Measurements from ENCODE around the gene FHL2. TPM values are rescaled to one million over a fixed set of nuclear protein-coding genes. Genes with fewer than 3 reads are reported as not detected.
A peak's percentile ranks its signal among the peaks of the same experiment; 100 is the strongest.

The FHL2 gene
- total RNA-seq, 6 donors from 2014 or later, result 2.4 to 15.0 (median 7.2) TPM

DNA sequence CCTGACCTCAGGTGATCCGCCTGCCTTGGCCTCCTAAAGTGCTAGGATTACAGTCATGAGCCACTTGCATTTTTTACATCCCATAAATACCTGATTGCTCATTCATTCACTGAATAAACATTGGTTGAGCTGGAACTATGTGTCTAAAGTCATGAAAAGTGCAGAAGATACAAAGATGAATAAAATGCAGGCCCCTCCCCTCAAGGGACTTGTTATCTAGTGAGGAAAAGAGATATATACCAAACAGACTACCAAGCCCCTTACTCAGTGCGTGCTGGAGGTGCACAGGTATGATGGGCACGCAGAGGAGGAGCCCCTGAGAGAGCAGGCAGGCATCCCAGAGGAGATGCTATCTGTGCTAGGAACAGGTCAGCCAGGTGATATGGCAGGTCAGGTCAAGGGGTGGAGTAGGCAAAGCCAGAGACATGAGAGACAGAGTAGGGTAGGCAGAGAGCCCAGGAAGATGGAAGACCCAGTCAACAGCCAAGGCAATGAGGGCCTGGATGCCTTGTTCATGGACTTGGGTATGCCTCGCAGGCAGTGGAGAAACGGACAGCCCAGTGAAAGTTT lies 7.7 kb downstream of the FHL2 start:
- Histone ChIP-seq H3K4me1 (peaks cover 0 to 17% (median 5%) of the 10 kb centered on the region in 4 donors), H3K36me3 (no peaks in the 10 kb centered on the region), H3K27me3 (no peaks in the 10 kb centered on the region), H3K27ac (no peak overlapping the region), H3K9me3 (no peaks in the 10 kb centered on the region), H3K4me3 (no peak overlapping the region)
- 84 to 95% methylated on average over 5 of the region's 5 CpGs for WGBS, 2 donors
- DNase-seq (no peak), ATAC-seq (ENCODE audit: low FRiP score in 2 of 2) (no peak)
- TF ChIP-seq, protein P1, sequence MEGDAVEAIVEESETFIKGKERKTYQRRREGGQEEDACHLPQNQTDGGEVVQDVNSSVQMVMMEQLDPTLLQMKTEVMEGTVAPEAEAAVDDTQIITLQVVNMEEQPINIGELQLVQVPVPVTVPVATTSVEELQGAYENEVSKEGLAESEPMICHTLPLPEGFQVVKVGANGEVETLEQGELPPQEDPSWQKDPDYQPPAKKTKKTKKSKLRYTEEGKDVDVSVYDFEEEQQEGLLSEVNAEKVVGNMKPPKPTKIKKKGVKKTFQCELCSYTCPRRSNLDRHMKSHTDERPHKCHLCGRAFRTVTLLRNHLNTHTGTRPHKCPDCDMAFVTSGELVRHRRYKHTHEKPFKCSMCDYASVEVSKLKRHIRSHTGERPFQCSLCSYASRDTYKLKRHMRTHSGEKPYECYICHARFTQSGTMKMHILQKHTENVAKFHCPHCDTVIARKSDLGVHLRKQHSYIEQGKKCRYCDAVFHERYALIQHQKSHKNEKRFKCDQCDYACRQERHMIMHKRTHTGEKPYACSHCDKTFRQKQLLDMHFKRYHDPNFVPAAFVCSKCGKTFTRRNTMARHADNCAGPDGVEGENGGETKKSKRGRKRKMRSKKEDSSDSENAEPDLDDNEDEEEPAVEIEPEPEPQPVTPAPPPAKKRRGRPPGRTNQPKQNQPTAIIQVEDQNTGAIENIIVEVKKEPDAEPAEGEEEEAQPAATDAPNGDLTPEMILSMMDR (IDR thresholded peaks at IDR 0.05), result no peak
- no peak for TF ChIP-seq EP300 (IDR thresholded peaks at IDR 0.05)
- no peak for TF ChIP-seq POLR2AphosphoS5 (IDR thresholded peaks at IDR 0.05)
- no peak for TF ChIP-seq POLR2A (IDR thresholded peaks at IDR 0.05)

DNA sequence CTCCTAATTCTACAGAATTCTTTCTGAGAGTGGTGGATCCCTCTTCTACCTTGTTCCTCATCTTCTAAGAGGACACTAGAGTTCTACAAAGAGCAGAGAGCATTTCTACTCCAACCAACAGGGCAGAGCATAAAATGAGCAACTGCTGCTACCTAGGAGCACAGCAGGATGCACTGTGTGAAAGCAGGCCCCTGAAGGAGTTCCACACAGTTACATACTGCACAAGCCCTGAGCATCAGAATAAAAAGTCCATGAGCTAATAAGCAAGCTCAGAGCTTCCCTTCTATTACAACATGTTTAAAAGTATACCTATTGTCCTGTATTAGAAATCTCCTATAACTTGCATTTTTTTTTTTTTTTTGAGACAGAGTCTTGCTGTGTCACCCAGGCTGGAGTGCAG lies 8.4 kb downstream of the FHL2 start:
- Histone ChIP-seq H3K27me3 (no peaks in the 10 kb centered on the region), H3K4me3 (no peak overlapping the region), H3K4me1 (peaks cover 0 to 17% (median 5%) of the 10 kb centered on the region in 4 donors), H3K36me3 (no peaks in the 10 kb centered on the region), H3K27ac (no peak overlapping the region), H3K9me3 (no peaks in the 10 kb centered on the region)
- ATAC-seq (ENCODE audit: low FRiP score in 2 of 2) (no peak), DNase-seq (no peak)
- no peak for TF ChIP-seq POLR2AphosphoS5 (IDR thresholded peaks at IDR 0.05)
- TF ChIP-seq EP300 (IDR thresholded peaks at IDR 0.05), result no peak
- no peak for TF ChIP-seq POLR2A (IDR thresholded peaks at IDR 0.05)
- TF ChIP-seq, protein P1 (IDR thresholded peaks at IDR 0.05), result no peak

DNA sequence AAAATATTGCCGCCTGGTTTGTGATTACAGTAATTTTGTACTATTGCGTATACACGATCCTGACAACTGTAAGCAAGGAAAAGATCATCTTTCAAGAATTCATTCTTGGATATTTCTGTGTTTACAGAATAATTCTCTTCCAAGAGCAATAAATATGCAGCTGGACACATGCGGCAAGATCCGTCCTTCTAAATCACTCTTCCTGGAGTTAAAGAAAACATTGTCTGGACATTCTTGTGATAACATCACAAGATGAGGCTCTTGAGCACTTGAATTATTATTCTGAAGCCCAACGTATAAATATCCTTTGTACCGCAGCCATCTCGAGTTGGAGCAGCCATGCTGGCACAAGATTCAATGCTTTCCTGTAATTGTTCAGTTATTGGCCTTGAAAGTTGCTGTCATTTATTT lies 9.9 kb downstream of the FHL2 start:
- peak in 1 of 2 donors; percentile 71 for ATAC-seq (ENCODE audit: low FRiP score in 2 of 2)
- Histone ChIP-seq H3K27me3 (no peaks in the 10 kb centered on the region), H3K36me3 (no peaks in the 10 kb centered on the region), H3K4me3 (no peak overlapping the region), H3K9me3 (no peaks in the 10 kb centered on the region), H3K4me1 (peaks cover 0 to 17% (median 5%) of the 10 kb centered on the region in 4 donors), H3K27ac (no peak overlapping the region)
- 43 to 52% methylated on average over 8 of the region's 8 CpGs for WGBS, 2 donors
- TF ChIP-seq POLR2AphosphoS5 (IDR thresholded peaks at IDR 0.05), result no peak
- DNase-seq, result no peak

DNA sequence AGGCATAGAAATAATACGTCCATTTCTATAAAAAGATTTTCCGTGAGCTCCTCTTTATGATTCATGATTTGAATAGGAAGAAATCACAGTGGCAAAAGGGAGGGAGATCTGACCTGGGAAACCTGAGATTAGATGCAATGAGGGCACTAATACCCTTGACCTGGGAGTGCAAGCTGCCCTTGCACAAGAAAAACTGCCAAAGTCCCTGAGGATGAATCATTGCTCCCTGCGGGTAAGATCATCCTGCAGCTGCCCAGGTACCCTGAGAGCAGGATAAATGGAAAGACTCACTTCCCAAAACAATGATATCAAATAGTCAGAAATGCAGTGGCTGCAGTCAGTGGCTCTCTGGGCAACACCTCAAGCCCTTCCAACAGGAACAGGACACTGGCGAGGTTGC lies 11.6 kb downstream of the FHL2 start:
- Histone ChIP-seq H3K9me3 (no peaks in the 10 kb centered on the region), H3K4me1 (peaks cover 0 to 17% (median 5%) of the 10 kb centered on the region in 4 donors), H3K27me3 (no peaks in the 10 kb centered on the region), H3K36me3 (no peaks in the 10 kb centered on the region), H3K4me3 (no peak overlapping the region), H3K27ac (no peak overlapping the region)
- TF ChIP-seq, protein P1 (IDR thresholded peaks at IDR 0.05), result no peak
- TF ChIP-seq EP300 (IDR thresholded peaks at IDR 0.05) (no peak), POLR2AphosphoS5 (IDR thresholded peaks at IDR 0.05) (no peak), POLR2A (IDR thresholded peaks at IDR 0.05) (no peak)
- ATAC-seq (ENCODE audit: low FRiP score in 2 of 2) (no peak), DNase-seq (no peak)
- 80 to 87% methylated on average over 4 of the region's 4 CpGs for WGBS, 2 donors

DNA sequence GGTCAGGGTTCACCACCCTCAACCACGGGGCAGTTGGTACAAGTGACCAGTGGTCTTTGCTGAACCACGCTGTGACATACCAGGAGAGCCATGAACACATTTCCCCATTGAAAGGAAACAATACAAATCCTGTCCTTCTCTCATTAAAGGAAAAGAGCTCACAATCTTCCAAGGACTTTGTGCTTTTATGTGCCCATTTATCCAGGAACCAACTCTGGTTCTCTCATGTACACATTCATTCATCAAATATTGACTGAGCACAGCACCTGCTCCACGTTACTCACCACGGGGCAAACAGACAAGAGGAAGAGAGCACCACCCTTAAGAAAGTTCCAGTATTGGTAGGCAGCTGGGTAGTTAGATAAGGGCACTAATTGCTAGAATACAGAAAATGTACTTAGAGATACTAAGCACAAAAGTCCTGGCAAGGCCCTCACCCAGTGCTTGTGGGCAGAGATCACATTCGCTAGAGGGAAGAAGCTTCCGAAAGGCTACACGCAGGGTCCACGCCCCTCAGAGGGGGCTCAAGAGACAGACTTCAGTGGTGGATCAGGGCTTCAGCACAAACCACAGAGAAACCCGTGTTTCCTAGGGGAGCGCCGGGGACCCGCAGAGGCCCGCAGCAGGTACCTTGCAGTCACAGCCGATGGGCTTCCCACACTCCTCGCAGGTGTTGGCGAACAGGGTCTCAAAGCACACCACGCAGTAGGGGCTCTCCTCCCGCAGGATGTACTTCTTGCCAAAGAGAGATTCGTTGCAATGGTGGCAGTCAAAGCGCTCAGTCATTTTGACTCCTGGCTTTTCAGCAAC lies 12.9 kb downstream of the FHL2 start:
- no peak for TF ChIP-seq POLR2AphosphoS5 (IDR thresholded peaks at IDR 0.05)
- TF ChIP-seq, protein P1 (IDR thresholded peaks at IDR 0.05), result no peak
- no peak for TF ChIP-seq EP300 (IDR thresholded peaks at IDR 0.05)
- TF ChIP-seq POLR2A (IDR thresholded peaks at IDR 0.05), result no peak
- H3K27me3 ChIP-seq, result no peaks in the 10 kb centered on the region
- no peaks in the 10 kb centered on the region for H3K9me3 ChIP-seq
- no peak overlapping the region for H3K27ac ChIP-seq
- H3K36me3 ChIP-seq, result no peaks in the 10 kb centered on the region
- H3K4me1 ChIP-seq, result peaks cover 3 to 17% (median 5%) of the 10 kb centered on the region in 4 donors
- 86 to 87% methylated on average over 14 to 20 of the region's 20 CpGs for WGBS, 2 donors
- peak; percentile 8 to 54 for DNase-seq
- no peak overlapping the region for H3K4me3 ChIP-seq
- no peak for ATAC-seq (ENCODE audit: low FRiP score in 2 of 2)

Data from upper lobe of left lung (tissue), 6 donors.